HG03280 (cell line): ENCODE results near the gene BTRC.

ENCODE experiments used
- ATAC-seq: cut with Tn5 transposase; IDR thresholded peaks from one replicate; pipeline ENCODE4 v1.9.1; 2021; ENCODE audit warnings: mild to moderate bottlenecking, moderate library complexity; ENCODE audit not compliant: unreplicated experiment

BTRC gene

DNA sequence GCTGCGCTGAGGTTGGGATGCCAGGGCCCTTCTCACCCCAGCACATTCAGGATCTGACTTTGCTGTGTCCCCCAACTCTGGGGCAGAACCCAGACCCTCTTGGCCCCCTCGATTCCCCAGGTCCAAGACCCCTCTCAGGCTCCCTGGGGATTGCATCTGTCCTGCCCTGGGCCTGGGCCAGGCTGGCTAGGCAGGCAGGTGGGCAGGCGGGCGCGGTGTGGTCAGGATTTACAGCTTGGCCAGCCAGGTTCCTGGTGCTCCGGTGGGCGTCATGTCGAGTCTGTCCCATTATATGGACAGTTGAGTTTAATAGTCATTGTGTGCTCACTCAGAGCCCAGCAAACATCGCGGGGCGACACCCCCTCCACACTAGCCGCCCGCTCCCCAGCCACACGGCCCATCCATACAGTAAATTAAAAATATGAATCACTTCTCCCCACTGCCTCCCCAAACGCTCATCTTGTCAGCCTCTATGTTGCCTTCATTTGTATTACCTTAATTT lies 210.6 kb downstream of the BTRC start:
- ATAC-seq: no peak

DNA sequence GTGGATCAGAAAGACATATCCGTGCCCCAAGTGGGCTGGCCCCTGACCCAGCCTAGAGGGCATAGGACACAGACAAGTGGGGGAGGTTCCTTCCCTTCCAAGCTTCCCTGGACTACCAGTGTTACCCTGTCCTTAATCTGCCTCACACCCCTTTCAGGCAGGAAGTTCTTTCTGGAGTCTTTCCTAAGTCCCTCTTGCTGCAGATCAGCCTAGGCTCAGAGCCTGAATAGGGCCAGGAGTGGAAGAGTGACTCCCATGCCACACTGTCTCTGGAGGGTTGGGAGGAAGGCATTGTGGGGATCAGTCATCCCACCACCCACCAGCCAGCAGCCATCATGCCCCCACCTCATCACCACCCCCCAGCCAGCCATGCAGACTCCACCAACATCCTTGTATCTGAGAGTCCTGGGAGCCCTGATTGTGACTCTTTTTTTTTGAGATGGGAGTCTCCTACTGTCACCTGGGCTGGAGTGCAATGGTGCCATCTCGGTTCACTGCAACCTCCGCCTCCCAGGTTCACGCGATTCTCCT lies 211.5 kb downstream of the BTRC start:
- ATAC-seq: no peak

DNA sequence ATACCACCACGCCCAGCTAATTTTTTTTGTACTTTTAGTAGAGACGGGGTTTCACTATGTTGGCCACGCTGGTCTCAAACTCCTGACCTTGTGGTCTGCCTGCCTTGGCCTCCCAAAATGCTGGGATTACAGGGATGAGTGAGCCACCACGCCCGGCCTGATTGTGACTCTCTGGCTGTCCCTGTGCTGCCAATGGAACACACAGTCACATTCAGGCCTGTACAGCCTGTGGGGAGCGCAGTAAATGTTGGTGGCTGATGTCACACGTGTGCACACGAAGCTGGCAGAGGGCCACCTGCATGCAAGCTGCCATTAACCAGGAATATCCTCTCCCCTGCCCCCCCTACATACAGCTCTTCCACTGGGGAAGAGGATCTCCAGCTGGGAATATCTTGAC lies 212.0 kb downstream of the BTRC start:
- ATAC-seq: no peak

- no peak for ATAC-seq
These were observed 212.6 kb downstream of the BTRC start for GRCh38 chr10:101566333-101567164.

- ATAC-seq: no peak
These were observed 213.4 kb downstream of the BTRC start for GRCh38 chr10:101567165-101568006.

DNA sequence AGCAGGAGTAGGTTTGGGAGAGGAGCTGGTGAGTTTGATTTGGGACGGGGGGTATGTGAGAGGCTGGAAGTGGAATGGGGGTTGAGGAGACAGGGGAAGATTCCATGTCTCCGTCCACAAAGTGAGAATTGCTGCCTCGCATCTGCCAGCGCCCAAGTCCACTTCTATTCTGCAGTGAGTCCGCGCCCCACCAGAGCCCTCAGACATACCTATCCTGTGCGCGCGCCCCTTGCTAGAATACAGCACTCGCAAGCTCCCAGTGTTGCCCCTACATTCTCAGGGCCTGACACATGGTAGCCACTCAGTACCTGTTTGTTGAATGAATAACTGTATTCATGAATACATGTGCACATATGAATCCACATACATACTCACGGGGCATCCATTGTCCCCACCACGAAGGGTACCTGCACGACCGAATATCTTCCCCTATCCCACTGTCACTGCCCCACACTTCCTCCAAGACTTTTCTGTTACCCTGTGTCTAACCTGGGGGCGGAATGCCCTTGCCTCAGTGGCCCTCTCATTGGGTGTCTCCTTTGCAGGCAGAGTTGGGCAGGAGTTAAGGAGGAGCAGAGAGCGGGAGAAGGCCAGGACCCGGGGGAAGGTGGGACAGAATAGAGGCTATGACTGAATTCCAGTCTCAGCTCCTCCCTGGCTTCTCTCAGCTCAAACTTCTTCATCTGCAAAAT lies 214.2 kb downstream of the BTRC start:
- ATAC-seq: no peak

- no peak for ATAC-seq
These were observed 215.3 kb downstream of the BTRC start for GRCh38 chr10:101569323-101569621.

DNA sequence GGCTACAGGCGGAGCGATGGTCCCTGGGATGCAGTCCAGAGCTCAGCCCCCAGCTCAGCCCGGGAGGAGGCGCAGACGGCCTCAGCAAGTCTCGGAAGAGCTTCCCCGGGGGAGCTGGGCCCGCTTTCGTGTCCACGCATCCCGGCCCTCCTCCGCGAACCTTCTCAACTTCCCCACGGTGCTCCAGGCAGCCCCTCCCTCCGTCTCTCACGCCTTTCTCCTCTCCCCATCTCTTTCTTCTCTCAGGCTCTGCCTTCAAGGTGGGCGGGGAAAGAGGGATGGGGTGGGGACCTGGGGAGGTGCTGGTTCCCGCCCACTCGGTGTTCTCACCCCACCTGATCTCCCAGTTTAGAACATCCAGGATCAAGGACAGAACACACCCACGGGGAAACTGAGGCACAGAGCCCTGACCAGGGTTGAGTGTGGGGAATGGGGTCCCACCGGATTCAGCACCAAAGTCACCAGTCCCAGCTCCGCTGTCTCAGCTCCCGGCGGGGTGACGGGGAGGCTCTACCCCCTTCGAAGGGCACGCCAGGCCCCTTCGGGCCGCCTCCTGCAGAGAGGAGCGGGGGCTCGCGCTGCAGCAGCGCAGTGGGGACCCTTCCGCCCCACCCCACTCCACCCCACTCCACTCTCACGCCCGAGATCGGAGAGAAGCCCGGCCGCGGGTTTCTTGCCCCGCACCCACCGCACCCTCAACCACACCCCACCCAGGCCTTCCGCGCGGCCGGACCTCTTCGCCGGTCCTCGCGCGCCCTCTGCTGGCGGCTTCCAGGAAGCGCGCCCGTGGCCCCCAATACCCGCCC lies 215.9 kb downstream of the BTRC start:
- peak; percentile 67 for ATAC-seq

GRCh38 chr10:101570428-101571270 lies 216.7 kb downstream of the BTRC start:
- no peak for ATAC-seq

GRCh38 chr10:101571271-101571925 lies 217.4 kb downstream of the BTRC start:
- ATAC-seq: no peak

- no peak for ATAC-seq
These were observed 218.2 kb downstream of the BTRC start for GRCh38 chr10:101572126-101572525.

DNA sequence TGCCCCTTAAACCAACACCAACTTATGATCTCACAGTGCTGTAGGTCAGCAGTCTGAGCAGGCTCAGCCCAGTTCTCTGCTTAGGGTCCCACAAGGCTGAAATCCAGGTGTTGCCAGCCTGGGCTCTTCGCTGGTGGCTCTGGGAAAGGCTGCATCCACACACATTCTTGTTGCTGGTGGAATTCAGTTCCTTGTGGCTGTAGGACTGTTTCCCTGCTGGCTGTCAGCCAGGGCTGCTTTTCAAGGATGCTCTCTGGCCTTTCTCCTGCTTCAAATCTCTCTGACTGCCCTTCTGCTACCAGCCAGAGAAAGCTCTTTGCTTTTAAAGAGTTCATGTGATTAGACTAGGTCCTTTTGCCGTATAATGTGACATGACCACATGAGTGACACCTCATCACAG lies 218.8 kb downstream of the BTRC start:
- ATAC-seq: no peak

DNA sequence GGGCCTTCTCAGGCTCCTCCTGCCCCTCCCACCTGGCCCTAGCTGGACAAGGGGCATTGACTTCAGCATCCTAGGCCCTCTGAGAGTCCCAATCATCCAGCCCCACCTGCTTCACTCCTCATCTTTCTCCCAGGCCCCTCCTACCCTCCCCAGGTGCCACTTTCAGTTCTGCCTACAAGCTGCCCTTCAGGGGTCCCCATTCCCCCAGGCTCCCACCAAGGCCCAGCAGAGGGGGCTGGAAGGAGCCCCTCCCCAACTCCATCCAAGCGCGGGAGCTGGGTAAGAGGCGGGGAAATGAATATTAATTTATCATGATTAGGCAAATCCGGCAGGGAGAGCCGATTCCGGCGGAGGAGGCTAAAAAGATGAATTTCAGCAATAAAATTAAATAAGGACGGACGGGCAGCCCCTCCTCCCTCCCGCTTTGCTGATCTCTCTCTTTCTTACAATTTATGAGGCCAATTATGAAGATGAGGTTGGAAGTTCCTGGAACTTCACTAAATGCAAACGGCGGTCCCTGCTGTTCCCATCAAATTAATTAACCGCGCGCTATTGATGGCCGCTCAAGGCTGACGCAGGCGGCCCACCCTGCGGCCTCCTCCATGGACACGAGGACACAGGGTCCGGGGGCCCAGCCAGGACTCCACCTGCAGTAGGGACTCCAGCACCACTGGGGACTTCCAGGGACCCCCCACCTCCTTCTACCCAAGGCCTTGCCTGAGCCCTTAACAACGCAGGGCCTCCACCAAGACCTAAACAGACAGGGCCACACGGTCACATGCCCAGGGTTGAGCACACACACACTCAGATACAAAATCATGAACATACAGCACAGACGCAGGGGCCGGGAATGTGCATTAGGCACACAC lies 220.2 kb downstream of the BTRC start:
- ATAC-seq: no peak

DNA sequence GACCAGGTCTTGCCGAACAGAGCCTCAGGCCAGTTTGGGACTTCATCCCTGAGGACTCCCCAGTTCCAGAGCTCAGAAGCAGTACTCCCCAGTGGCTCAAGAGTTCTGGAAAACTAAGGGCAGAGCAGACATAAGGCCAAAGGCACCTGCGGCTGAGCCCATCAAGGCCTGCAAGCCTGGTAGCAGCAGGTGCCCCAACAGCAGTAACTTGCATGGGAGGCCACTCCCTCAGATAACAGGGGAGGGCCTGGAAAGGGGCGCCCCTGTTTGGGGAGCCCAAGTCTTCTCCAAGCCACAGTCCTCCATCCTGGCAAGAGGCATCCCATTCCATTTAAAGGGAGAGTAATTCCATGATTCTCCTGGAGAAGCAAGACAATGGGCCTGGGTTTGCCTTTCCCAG lies 221.1 kb downstream of the BTRC start:
- ATAC-seq: no peak

DNA sequence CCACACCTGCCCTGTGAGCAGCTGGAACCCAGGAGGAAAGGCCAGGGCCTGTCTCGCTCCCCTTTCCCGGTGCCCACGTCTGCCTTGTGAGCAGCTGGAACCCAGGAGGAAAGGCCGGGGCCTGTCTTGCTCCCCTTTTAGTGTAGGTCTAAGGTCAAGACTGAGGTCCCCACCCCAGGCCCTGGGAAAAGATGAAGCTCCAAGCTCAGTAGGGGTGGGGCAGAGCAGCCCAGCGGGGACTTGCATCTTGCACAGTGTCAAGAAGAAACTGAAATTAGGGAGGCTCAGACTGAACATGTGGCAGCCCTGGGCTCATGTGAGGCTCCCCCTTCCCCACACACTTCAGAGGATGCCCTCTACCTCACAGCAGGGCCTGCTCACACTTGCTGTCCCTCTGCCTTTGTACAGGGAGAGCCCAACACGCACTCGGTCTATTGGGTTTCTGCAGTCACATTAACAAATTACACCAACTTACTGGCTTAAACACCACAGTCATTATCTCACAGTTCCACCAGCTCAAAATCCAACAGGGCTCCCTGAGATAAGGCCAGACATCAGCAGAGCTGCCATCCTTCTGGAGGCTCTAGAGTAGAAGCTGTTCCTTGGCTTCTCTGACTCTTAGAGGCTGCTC lies 221.7 kb downstream of the BTRC start:
- no peak for ATAC-seq

DNA sequence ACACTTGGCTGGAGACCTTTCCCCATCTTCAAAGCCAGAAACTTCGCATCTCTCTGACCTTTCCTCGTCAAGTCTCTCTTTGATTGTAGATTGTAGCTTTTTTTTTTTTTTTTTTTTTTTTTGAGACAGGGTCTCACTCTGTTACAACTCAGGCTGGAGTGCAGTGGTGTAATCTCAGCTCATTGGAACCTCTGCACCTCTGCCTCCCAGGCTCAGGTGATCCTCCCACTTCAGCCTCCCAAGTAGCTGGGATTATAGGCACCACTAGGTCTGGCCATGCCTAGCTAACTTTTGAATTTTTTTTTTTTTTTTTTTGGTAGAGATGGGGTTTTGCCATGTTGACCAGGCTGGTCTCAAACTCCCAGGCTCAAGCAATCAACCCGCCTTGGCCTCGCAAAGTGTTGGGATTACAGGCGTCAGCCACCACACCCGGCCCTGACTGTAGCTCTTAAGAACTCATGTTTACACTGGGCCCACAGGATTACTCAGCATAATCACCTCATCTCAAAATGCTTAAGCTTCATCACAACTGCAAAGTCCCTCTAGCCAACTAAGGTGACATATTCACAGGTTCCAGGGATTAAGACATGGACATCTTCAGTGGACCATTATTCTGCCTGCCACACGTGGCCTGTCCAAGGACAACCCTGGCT lies 222.4 kb downstream of the BTRC start:
- ATAC-seq: no peak
